Gastrocnemius medialis (tissue), 4 donors: ENCODE results near the gene RAB6B. TPM values are rescaled to one million over a fixed set of nuclear protein-coding genes. Genes with fewer than 3 reads are reported as not detected.

ENCODE experiments used
- ATAC-seq, 2 donors: fragments of 150-250 bp; one replicate each; pipeline ENCODE4 v1.9.1; 2016
- DNase-seq, 2 donors: peaks; one replicate each; pipeline ENCODE4 v3.0.0-alpha.2; 2019
- H3K27ac ChIP-seq, 4 donors: fragments of 200-600 bp; sonication (generic); 1 replicate in 1 of 4; 2 replicates in 3 of 4; pipeline ENCODE4 v1.5.1; 2016 to 2018; ENCODE audit warnings: mild to moderate bottlenecking in 2 of 4, moderate library complexity in 1 of 4
- H3K27me3 ChIP-seq, 3 donors: fragments of 200-600 bp; sonication (generic) in 2 of 3; 1 replicate in 1 of 3; 2 replicates in 2 of 3; pipeline versions ENCODE4 v1.5.1 to v1.6.0; 2016 to 2019; ENCODE audit warnings: mild to moderate bottlenecking in 1 of 3, moderate library complexity in 1 of 3
- H3K36me3 ChIP-seq, 2 donors: fragments of 200-600 bp; sonication (generic) in 1 of 2; one replicate each; pipeline ENCODE4 v1.5.1; 2017 to 2018
- H3K4me1 ChIP-seq, 2 donors: fragments of 200-600 bp; sonication (generic) in 1 of 2; one replicate each; pipeline ENCODE4 v1.5.1; 2016 to 2017; ENCODE audit warnings: mild to moderate bottlenecking in 2 of 2
- H3K4me3 ChIP-seq, 4 donors: fragments of 200-600 bp; sonication (generic) in 3 of 4; 1 replicate in 1 of 4; 2 replicates in 3 of 4; pipeline ENCODE4 v1.5.1; 2016 to 2019; ENCODE audit warnings: mild to moderate bottlenecking in 2 of 4
- H3K9me3 ChIP-seq, 3 donors: fragments of 200-600 bp; sonication (generic) in 2 of 3; 1 replicate in 1 of 3; 2 replicates in 2 of 3; pipeline ENCODE4 v1.5.1; 2016 to 2019
- CTCF ChIP-seq, 5 experiments: fragments of 450-650 bp in 3 of 5; fragments of 200-600 bp in 2 of 5; sonication (generic) in 2 of 5; IDR thresholded peaks in 4 of 5; conservative IDR thresholded peaks in 1 of 5; 1 replicate in 4 of 5; 2 replicates in 1 of 5; pipeline ENCODE4 v1.5.1; 2016 to 2019; ENCODE audit warnings: antibody characterized with exemption in 5 of 5, mild to moderate bottlenecking in 3 of 5, moderate library complexity in 3 of 5
- POLR2A ChIP-seq, 2 donors: fragments of 450-650 bp; IDR thresholded peaks; one replicate each; pipeline ENCODE4 v1.6.1; 2017; ENCODE audit warnings: antibody characterized with exemption in 2 of 2, mild to moderate bottlenecking in 2 of 2, moderate library complexity in 2 of 2
- in situ Hi-C, 4 donors: fragments of 200-750 bp; cut with MboI; loops; one replicate each; pipeline versions ENCODE4 v1.15.0 to v1.8.0; 2017; ENCODE audit warnings: low sequenced_read_pairs in 4 of 4
- intact Hi-C: fragments of 100-400 bp; cut with DNase I; formaldehyde crosslinking; loops from one replicate; pipeline ENCODE4 v1.15.1; 2023; ENCODE audit warnings: low total_unique reads
- total RNA-seq, 4 donors: library from RNA; depleted of rRNA; stranded (reverse); fragments of >200 nt; gene quantifications; one replicate each; pipeline versions ENCODE4 v1.1.0 to v1.2.3, GENCODE V29; 2016

Gene RAB6B
- total RNA-seq, 4 donors from 2014 or later: 0.31 to 1.1 (median 0.72) TPM

GRCh38 chr3:133910422-133910821 lies 14.7 kb upstream of the RAB6B start:
- TF ChIP-seq CTCF (IDR thresholded peaks at IDR 0.05 in 4 of 5, conservative IDR thresholded peaks at IDR 0.05 in 1 of 5) (no peak), POLR2A (IDR thresholded peaks at IDR 0.05) (no peak)
- ATAC-seq (no peak), DNase-seq (no peak)
- Histone ChIP-seq H3K36me3 (no peaks in the 10 kb centered on the region), H3K4me3 (no peak overlapping the region), H3K27me3 (no peaks in the 10 kb centered on the region), H3K9me3 (no peaks in the 10 kb centered on the region), H3K27ac (no peak overlapping the region), H3K4me1 (no peaks in the 10 kb centered on the region)
- intact Hi-C loops (no loop called here), in situ Hi-C loops (no loop called here)

- H3K9me3 ChIP-seq: no peaks in the 10 kb centered on the region
- TF ChIP-seq CTCF (IDR thresholded peaks at IDR 0.05 in 4 of 5, conservative IDR thresholded peaks at IDR 0.05 in 1 of 5) (no peak), POLR2A (IDR thresholded peaks at IDR 0.05) (no peak)
- intact Hi-C loops (no loop called here), in situ Hi-C loops (no loop called here)
- H3K4me1 ChIP-seq: no peaks in the 10 kb centered on the region
- ATAC-seq (no peak), DNase-seq (no peak)
- H3K27me3 ChIP-seq: no peaks in the 10 kb centered on the region
- no peak overlapping the region for H3K27ac ChIP-seq
- H3K4me3 ChIP-seq: no peak overlapping the region
- no peaks in the 10 kb centered on the region for H3K36me3 ChIP-seq
Measured at GRCh38 chr3:133905376-133905775, 9.7 kb upstream of the RAB6B start.

- Histone ChIP-seq H3K9me3 (no peaks in the 10 kb centered on the region), H3K36me3 (no peaks in the 10 kb centered on the region), H3K4me3 (no peak overlapping the region), H3K27ac (no peak overlapping the region), H3K27me3 (peaks cover 0 to 4% (median 0%) of the 10 kb centered on the region in 3 donors), H3K4me1 (no peaks in the 10 kb centered on the region)
- no peak for TF ChIP-seq CTCF (IDR thresholded peaks at IDR 0.05 in 4 of 5, conservative IDR thresholded peaks at IDR 0.05 in 1 of 5)
- no peak for TF ChIP-seq POLR2A (IDR thresholded peaks at IDR 0.05)
- no peak for DNase-seq
- in situ Hi-C loops (no loop called here), intact Hi-C loops (no loop called here)
- no peak for ATAC-seq
Measured at GRCh38 chr3:133901847-133902246, 6.2 kb upstream of the RAB6B start.

GRCh38 chr3:133901083-133901482 lies 5.4 kb upstream of the RAB6B start:
- Histone ChIP-seq H3K4me3 (no peak overlapping the region), H3K27ac (no peak overlapping the region), H3K36me3 (no peaks in the 10 kb centered on the region), H3K4me1 (no peaks in the 10 kb centered on the region), H3K9me3 (no peaks in the 10 kb centered on the region), H3K27me3 (peaks cover 0 to 4% (median 0%) of the 10 kb centered on the region in 3 donors)
- TF ChIP-seq POLR2A (IDR thresholded peaks at IDR 0.05) (no peak), CTCF (IDR thresholded peaks at IDR 0.05 in 4 of 5, conservative IDR thresholded peaks at IDR 0.05 in 1 of 5) (no peak)
- ATAC-seq (no peak), DNase-seq (no peak)
- in situ Hi-C loops (no loop called here), intact Hi-C loops (no loop called here)

- ATAC-seq: no peak
- TF ChIP-seq POLR2A (IDR thresholded peaks at IDR 0.05) (no peak), CTCF (IDR thresholded peaks at IDR 0.05 in 4 of 5, conservative IDR thresholded peaks at IDR 0.05 in 1 of 5) (no peak)
- peaks cover 0 to 4% (median 0%) of the 10 kb centered on the region in 3 donors for H3K27me3 ChIP-seq
- intact Hi-C loops (no loop called here), in situ Hi-C loops (no loop called here)
- H3K9me3 ChIP-seq: no peaks in the 10 kb centered on the region
- H3K4me1 ChIP-seq: no peaks in the 10 kb centered on the region
- no peak overlapping the region for H3K4me3 ChIP-seq
- no peak overlapping the region for H3K27ac ChIP-seq
- no peaks in the 10 kb centered on the region for H3K36me3 ChIP-seq
- DNase-seq: no peak
Measured at GRCh38 chr3:133899311-133899710, 3.6 kb upstream of the RAB6B start.
